HG03097 (cell line): ENCODE measurements around the gene SHROOM2.
"Not testable (repeated sequence)": the region's sequence is repeated elsewhere in the genome, so short reads cannot be mapped to it uniquely, and the experiment has no call there.

Source experiments
- ATAC-seq: cut with Tn5 transposase; IDR thresholded peaks from one replicate; pipeline ENCODE4 v1.9.1; 2021; ENCODE audit not compliant: unreplicated experiment, low FRiP score

SHROOM2 gene

GRCh38 chrX:9775930-9776329 lies 10.3 kb upstream of the SHROOM2 start:
- no peak for ATAC-seq

GRCh38 chrX:9781941-9782340 lies 4.3 kb upstream of the SHROOM2 start:
- no peak for ATAC-seq

GRCh38 chrX:9784332-9784731 lies 1.9 kb upstream of the SHROOM2 start:
- ATAC-seq, result no peak

GRCh38 chrX:9785254-9785943 lies 830 bp upstream of the SHROOM2 start:
- no peak for ATAC-seq

GRCh38 chrX:9786798-9787635 lies 788 bp downstream of the SHROOM2 start:
- ATAC-seq, result no peak

- ATAC-seq, result no peak
Measured at GRCh38 chrX:9788911-9789310, 2.7 kb downstream of the SHROOM2 start.

- ATAC-seq, result no peak
Measured at GRCh38 chrX:9789555-9789954, 3.3 kb downstream of the SHROOM2 start.

GRCh38 chrX:9790866-9791265 lies 4.6 kb downstream of the SHROOM2 start:
- ATAC-seq, result no peak

GRCh38 chrX:9794495-9794894 lies 8.3 kb downstream of the SHROOM2 start:
- ATAC-seq, result no peak

- no peak for ATAC-seq
Measured at GRCh38 chrX:9797384-9798360, 11.4 kb downstream of the SHROOM2 start.

- ATAC-seq, result no peak
Measured at GRCh38 chrX:9802737-9803136, 16.5 kb downstream of the SHROOM2 start.

- ATAC-seq, result no peak
Measured at GRCh38 chrX:9804444-9804843, 18.2 kb downstream of the SHROOM2 start.

GRCh38 chrX:9805956-9806355 lies 19.7 kb downstream of the SHROOM2 start:
- ATAC-seq, result no peak

GRCh38 chrX:9807355-9808182 lies 21.3 kb downstream of the SHROOM2 start:
- ATAC-seq, result no peak

- ATAC-seq, result not testable (repeated sequence)
Measured at GRCh38 chrX:9809876-9810275, 23.6 kb downstream of the SHROOM2 start.

GRCh38 chrX:9811086-9811485 lies 24.9 kb downstream of the SHROOM2 start:
- ATAC-seq, result not testable (repeated sequence)

GRCh38 chrX:9816084-9816700 lies 30.0 kb downstream of the SHROOM2 start:
- no peak for ATAC-seq

GRCh38 chrX:9821572-9821971 lies 35.3 kb downstream of the SHROOM2 start:
- ATAC-seq, result no peak

GRCh38 chrX:9824554-9824953 lies 38.3 kb downstream of the SHROOM2 start:
- ATAC-seq, result no peak
